H9 (cell line): ENCODE data around the gene FGF4. TPM values are rescaled to one million over a fixed set of nuclear protein-coding genes. Genes with fewer than 3 reads are reported as not detected.

Experiments used
- DNase-seq: peaks from one replicate; pipeline ENCODE4 v3.0.0-alpha.2; 2017
- H2AFZ ChIP-seq: one replicate; pipeline ENCODE4 v1.6.1; 2013; ENCODE audit warnings: mild to moderate bottlenecking, low read length, control low read depth, moderate library complexity
- H2AK5ac ChIP-seq: 2 replicates; pipeline ENCODE4 v1.6.1; 2013; ENCODE audit warnings: low read length, control low read depth, mixed read lengths; ENCODE audit not compliant: insufficient read length
- H2BK120ac ChIP-seq: one replicate; pipeline ENCODE4 v1.6.1; 2013; ENCODE audit warnings: low read depth, mild to moderate bottlenecking, low read length, control low read depth, inconsistent platforms; ENCODE audit not compliant: poor library complexity, severe bottlenecking
- H2BK12ac ChIP-seq: 2 replicates; pipeline ENCODE4 v1.6.1; 2013; ENCODE audit warnings: low read length, control low read depth, mixed read lengths, low read depth; ENCODE audit not compliant: insufficient read length
- H2BK15ac ChIP-seq: 2 replicates; pipeline ENCODE4 v1.6.1; 2013; ENCODE audit warnings: low read depth, low read length, control low read depth
- H2BK20ac ChIP-seq: one replicate; pipeline ENCODE4 v1.6.1; 2013; ENCODE audit warnings: low read depth, mild to moderate bottlenecking, low read length, control low read depth, inconsistent platforms; ENCODE audit not compliant: poor library complexity, severe bottlenecking
- H2BK5ac ChIP-seq: 2 replicates; pipeline ENCODE4 v1.6.1; 2013; ENCODE audit warnings: low read length, control low read depth, mixed read lengths; ENCODE audit not compliant: insufficient read length
- H3K14ac ChIP-seq: 2 replicates; pipeline ENCODE4 v1.6.1; 2013; ENCODE audit warnings: low read length, control low read depth; ENCODE audit not compliant: insufficient read depth
- H3K18ac ChIP-seq: 2 replicates; pipeline ENCODE4 v1.6.1; 2013; ENCODE audit warnings: low read depth, mild to moderate bottlenecking, mixed read lengths, low read length, control low read depth; ENCODE audit not compliant: insufficient read length
- H3K23ac ChIP-seq: 2 replicates; pipeline ENCODE4 v1.6.1; 2013; ENCODE audit warnings: low read length, control low read depth, mixed read lengths, low read depth; ENCODE audit not compliant: insufficient read length
- H3K23me2 ChIP-seq: 2 replicates; pipeline ENCODE4 v1.6.1; 2013; ENCODE audit warnings: low read depth, mild to moderate bottlenecking, mixed read lengths, low read length, control low read depth; ENCODE audit not compliant: insufficient read length, poor library complexity, severe bottlenecking
- H3K27ac ChIP-seq: 2 replicates; pipeline ENCODE4 v1.5.1; 2013; ENCODE audit warnings: low read length, control low read depth, mixed read lengths, low read depth; ENCODE audit not compliant: insufficient read length
- H3K27me3 ChIP-seq: 2 replicates; pipeline ENCODE4 v1.6.1; 2013; ENCODE audit warnings: low read length, control low read depth, inconsistent platforms; ENCODE audit not compliant: insufficient read depth
- H3K4ac ChIP-seq: 2 replicates; pipeline ENCODE4 v1.6.1; 2013; ENCODE audit warnings: low read depth, mild to moderate bottlenecking, control low read depth, inconsistent platforms, low read length, moderate library complexity
- H3K4me1 ChIP-seq: 2 replicates; pipeline ENCODE4 v1.6.1; 2013; ENCODE audit warnings: low read length, control low read depth, inconsistent platforms; ENCODE audit not compliant: insufficient read depth
- H3K4me2 ChIP-seq: 2 replicates; pipeline ENCODE4 v1.6.1; 2013; ENCODE audit warnings: low read length, control low read depth, mixed read lengths; ENCODE audit not compliant: insufficient read length, insufficient read depth
- H3K56ac ChIP-seq: 2 replicates; pipeline ENCODE4 v1.6.1; 2013; ENCODE audit warnings: low read depth, mild to moderate bottlenecking, mixed read lengths, low read length, control low read depth; ENCODE audit not compliant: insufficient read length
- H3K79me1 ChIP-seq: 2 replicates; pipeline ENCODE4 v1.6.1; 2013; ENCODE audit warnings: low read depth, mild to moderate bottlenecking, moderate library complexity, low read length, control low read depth, inconsistent platforms; ENCODE audit not compliant: insufficient read depth, poor library complexity, severe bottlenecking
- H3K79me2 ChIP-seq: 2 replicates; pipeline ENCODE4 v1.6.1; 2013; ENCODE audit warnings: low read length, control low read depth, inconsistent platforms; ENCODE audit not compliant: insufficient read depth
- H3K9ac ChIP-seq: 2 replicates; pipeline ENCODE4 v1.6.1; 2013; ENCODE audit warnings: low read length, control low read depth, mixed read lengths; ENCODE audit not compliant: insufficient read length; ENCODE audit errors: extremely low read depth
- H3K9me3 ChIP-seq: one replicate; pipeline ENCODE4 v1.6.1; 2013; ENCODE audit warnings: low read depth, low read length, inconsistent platforms; ENCODE audit not compliant: control insufficient read depth
- H3T11ph ChIP-seq: one replicate; pipeline ENCODE4 v1.6.1; 2013; ENCODE audit warnings: mild to moderate bottlenecking, low read length, control low read depth, inconsistent platforms
- H4K20me1 ChIP-seq: one replicate; pipeline ENCODE4 v1.6.1; 2013; ENCODE audit not compliant: control insufficient read depth, insufficient read length, insufficient read depth
- H4K5ac ChIP-seq: 2 replicates; pipeline ENCODE4 v1.6.1; 2013; ENCODE audit warnings: low read depth, mild to moderate bottlenecking, mixed read lengths, low read length, control low read depth; ENCODE audit not compliant: insufficient read length
- H4K8ac ChIP-seq: replicated peaks from 2 replicates; pipeline ENCODE4 v1.6.1; 2013; ENCODE audit warnings: low read length, control low read depth, mixed read lengths, low read depth; ENCODE audit not compliant: insufficient read length
- H4K91ac ChIP-seq: 2 replicates; pipeline ENCODE4 v1.6.1; 2013; ENCODE audit warnings: low read depth, mild to moderate bottlenecking, moderate library complexity, mixed read lengths, low read length, control low read depth; ENCODE audit not compliant: insufficient read length
- H3K27ac Mint-ChIP-seq, 3 experiments: 2 replicates in 2 of 3; 3 replicates in 1 of 3; pipeline ENCODE4 v1.8.0; 2020 to 2021; ENCODE audit warnings: mixed read lengths in 3 of 3, mild to moderate bottlenecking in 1 of 3, moderate library complexity in 1 of 3
- H3K27me3 Mint-ChIP-seq: 2 replicates; pipeline ENCODE4 v1.8.0; 2021; ENCODE audit warnings: low read depth, mild to moderate bottlenecking, moderate library complexity, mixed read lengths
- H3K36me3 Mint-ChIP-seq, 3 experiments: 2 replicates in 2 of 3; 3 replicates in 1 of 3; pipeline ENCODE4 v1.8.0; 2020 to 2021; ENCODE audit warnings: low read depth in 3 of 3, mixed read lengths in 3 of 3; ENCODE audit not compliant: insufficient read depth in 1 of 3
- H3K4me1 Mint-ChIP-seq, 2 experiments: 2 replicates each; pipeline ENCODE4 v1.8.0; 2020; ENCODE audit warnings: mixed read lengths in 2 of 2
- H3K4me3 Mint-ChIP-seq, 2 experiments: 2 replicates in 1 of 2; 3 replicates in 1 of 2; pipeline ENCODE4 v1.8.0; 2020 to 2021; ENCODE audit warnings: mild to moderate bottlenecking in 2 of 2, mixed read lengths in 2 of 2, moderate library complexity in 1 of 2
- H3K9me3 Mint-ChIP-seq, 2 experiments: 2 replicates in 1 of 2; 3 replicates in 1 of 2; pipeline ENCODE4 v1.8.0; 2020; ENCODE audit warnings: mild to moderate bottlenecking in 2 of 2, mixed read lengths in 2 of 2, moderate library complexity in 1 of 2
- CTCF ChIP-seq: fragments of 200-600 bp; sonication (generic); conservative IDR thresholded peaks from 3 replicates; pipeline ENCODE4 v1.8.0; 2021; ENCODE audit warnings: antibody characterized with exemption, mild to moderate bottlenecking
- WGBS: extraction: QIAGEN DNeasy Blood & Tissue Kit; methylation state at CpG from one replicate; pipeline ENCODE4 v1.1.7; 2013; ENCODE audit warnings: missing lambda C conversion rate, low lambda C conversion rate, mixed read lengths; ENCODE audit not compliant: insufficient read length; ENCODE audit errors: extremely low coverage; 5-methylcytosine and 5-hydroxymethylcytosine counted together
- total RNA-seq: library from RNA; stranded (reverse); gene quantifications from 2 replicates; pipeline ENCODE4 v1.2.1, GENCODE V29; 2021

Gene FGF4
- total RNA-seq, 1 experiment from 2014 or later = 0.68 TPM

- no peak for TF ChIP-seq CTCF
- Mint-ChIP-seq H3K9me3 (peaks cover 3 to 10% of the 10 kb centered on the region in 2 experiments; a peak in 2 of 5 replicates), H3K4me1 (peaks cover 34 to 44% of the 10 kb centered on the region in 2 experiments), H3K4me3 (peak overlapping the region; percentile 30 to 33; a peak in 4 of 5 replicates), H3K36me3 (peaks cover 0 to 5% (median 0%) of the 10 kb centered on the region in 3 experiments; a peak in 2 of 7 replicates), H3K27me3 (peaks cover 49% of the 10 kb centered on the region), H3K27ac (peak overlapping the region in 1 of 3 experiments; percentile 79; a peak in 2 of 7 replicates)
- Histone ChIP-seq H3K4ac (no peak overlapping the region), H3K56ac (no peak overlapping the region), H3K9me3 (no peaks in the 10 kb centered on the region), H4K91ac (no peak overlapping the region), H3K9ac (no peak overlapping the region), H2BK20ac (no peak overlapping the region), H4K5ac (no peak overlapping the region), H3K79me2 (no peaks in the 10 kb centered on the region), H2BK5ac (no peak overlapping the region), H3K27me3 (peaks cover 21% of the 10 kb centered on the region), H3T11ph (no peak overlapping the region), H3K23ac (no peak overlapping the region), H2AK5ac (no peak overlapping the region), H3K18ac (no peak overlapping the region), H3K23me2 (peaks cover 4% of the 10 kb centered on the region), H3K4me2 (peak overlapping the region; percentile 17), H3K79me1 (no peaks in the 10 kb centered on the region), H4K8ac (no peak overlapping the region), H2BK120ac (no peak overlapping the region), H4K20me1 (no peaks in the 10 kb centered on the region), H3K27ac (no peak overlapping the region), H2AFZ (no peak overlapping the region), H2BK12ac (no peak overlapping the region), H3K14ac (no peak overlapping the region), H3K4me1 (peaks cover 13% of the 10 kb centered on the region; the same call in 1 of the 2 replicates), H2BK15ac (no peak overlapping the region)
- DNase-seq = no peak
- no CpG with 5 or more reads among the region's 7 CpGs for WGBS
These were observed 3.7 kb downstream of the FGF4 start for GRCh38 chr11:69771466-69771865.
